T1000 (cell line): Measurements from ENCODE around the gene ADAMTS10.
A peak's percentile ranks its signal among the peaks of the same experiment; 100 is the strongest.
"Not testable (repeated sequence)": the region's sequence is repeated elsewhere in the genome, so short reads cannot be mapped to it uniquely, and the experiment has no call there.

Experiments used
- DNase-seq: peaks from one replicate; lab custom pipeline; 2025; ENCODE audit warnings: mixed read lengths; lab: John Stamatoyannopoulos, UW

ADAMTS10 gene

DNA sequence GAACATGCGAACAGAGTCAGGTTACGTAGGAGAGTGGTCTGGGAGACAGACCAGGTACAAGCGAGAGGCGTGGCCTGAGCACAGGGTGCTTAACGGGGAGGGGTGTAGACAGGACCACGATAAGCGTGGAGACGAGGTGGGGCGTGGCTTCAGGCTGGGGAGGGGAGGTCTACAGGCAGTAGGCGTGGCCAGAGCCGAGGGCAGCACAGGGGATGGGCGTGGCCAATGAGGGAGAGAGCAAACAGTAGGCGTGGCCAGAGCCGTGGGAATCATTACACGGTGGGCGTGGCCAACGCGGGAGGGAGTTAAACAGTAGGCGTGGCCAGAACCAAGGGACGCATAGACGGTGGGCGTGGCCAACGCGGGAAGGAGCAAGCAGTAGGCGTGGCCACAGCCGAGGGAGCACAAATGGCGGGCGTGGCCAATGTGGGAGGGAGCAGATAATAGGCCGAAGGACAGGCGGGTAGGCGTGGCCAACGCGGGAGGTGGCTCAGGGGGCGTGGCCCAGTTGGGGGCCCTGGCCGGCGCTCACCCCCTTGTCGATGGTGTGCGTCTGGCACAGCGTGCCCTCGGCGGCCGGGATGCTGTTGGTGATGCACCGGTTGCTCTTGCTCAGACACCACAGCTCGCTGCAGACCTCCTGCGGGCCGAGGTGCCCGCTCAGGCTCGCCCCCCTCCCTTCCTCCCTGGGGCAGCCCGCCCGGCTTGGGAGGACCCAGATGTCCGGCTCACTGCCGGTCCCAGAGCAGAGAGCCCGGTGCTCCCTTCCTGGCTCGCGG is 18.1 kb downstream of the ADAMTS10 start:
- DNase-seq: peak; percentile 93

DNA sequence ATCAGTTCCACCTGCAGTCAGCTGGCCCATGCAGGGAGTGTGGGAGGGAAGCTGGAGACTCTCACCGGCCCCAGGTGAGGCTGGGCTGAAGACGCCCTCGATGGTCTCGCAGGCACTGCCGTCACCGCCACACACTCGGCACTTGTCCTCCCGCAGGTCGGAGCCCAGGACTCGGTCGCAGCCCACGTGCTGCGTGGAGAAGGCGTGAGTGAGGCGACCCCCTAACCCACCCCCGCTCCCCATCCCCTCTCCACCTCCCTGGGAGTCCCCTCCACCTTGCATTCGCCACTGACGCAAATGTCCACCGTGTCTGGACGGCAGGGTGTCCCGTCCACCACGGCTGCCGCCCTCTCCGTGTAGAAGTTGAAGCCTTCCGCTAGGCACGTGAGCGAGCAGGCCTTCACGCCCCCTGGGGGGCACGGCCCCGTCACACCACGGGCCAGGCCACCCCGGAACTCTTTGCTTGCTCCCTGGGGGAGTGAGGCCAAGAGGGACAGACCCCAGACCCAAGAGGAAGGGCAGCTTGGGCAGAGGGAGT is 21.3 kb downstream of the ADAMTS10 start:
- no peak for DNase-seq

DNA sequence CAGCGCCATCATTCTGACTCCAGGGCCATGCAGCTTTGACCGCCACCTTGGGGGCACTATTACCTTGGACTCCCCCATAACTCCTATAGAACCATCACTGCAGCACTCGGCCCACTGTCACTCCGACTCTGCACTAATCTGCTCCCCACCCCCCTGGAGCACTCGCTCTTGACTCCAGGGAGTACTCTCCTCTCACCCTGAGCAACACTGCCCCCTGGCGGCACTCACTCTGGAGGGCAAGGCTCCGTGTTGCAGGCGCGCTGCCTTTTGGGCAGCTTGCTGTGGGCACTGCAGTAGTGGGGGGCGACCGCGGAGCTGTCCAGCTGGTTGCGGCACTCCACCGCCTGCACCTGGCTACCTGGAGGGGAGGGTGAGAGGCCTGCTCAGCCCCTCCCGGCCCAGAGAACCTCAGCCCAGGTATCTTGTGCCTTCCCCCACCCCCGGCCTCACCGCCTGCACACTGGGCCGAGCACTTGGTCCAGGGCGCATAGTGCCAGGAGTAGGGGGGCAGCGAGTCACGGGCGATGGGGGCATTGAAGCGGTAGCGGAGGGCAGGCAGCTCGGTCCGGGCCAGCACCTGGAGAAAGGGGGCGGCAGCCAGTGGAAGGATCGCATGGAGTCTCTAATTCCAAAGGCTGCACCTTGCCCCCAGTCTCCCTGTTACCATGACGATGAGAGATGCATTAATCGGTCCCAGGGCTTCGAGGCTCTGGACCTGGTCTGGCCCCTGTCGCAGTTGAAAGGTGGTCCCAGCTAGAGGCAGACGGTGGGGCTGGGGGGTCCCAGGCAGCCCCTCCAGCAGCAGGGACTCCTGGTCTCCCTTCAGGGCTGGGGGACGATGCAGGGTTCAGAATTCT is 24.4 kb downstream of the ADAMTS10 start:
- no peak for DNase-seq

DNA sequence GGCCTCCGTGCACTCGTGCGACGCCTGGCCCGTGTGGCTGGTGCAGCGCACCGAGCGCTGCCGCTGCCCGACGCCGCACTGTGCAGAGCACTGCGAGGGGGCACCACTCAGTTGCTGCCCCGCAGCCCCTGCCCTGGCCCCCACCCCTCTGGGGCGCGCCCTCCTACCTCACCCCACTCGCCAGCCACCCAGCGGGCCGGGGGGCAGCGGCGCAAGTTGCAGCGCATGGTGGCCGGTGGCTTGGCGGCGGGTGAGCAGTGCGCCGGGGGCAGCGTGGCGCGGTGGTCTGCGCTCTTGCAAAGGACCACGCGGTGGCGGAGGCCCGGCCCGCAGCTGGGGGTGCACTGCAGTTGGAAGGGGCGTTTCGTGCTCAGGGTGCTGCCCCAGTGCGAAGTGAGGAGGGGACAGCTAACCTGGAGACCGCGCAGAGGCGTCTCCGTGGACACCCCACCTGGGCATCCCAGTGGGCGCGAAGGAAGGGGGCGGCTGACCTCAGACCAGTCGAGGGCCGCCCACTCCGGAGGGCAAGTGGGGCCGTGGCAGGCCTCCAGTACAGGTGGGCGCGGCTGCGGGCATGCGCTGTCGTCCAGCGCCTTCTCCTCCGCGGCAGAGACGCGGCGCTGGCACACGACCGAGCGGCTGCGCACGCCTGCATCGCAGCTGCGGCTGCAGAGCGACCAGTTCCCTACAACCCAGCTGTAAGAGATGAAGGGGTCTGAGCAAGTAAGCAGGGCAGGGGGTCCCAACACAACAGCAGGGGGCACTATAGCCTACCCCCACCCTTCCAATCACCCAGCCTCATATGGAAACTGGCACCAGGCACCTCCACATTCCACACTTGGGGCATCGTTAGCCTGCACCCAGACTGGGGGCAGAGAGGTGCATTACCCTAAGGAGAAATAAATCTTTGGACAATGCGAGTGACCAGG is 25.3 kb downstream of the ADAMTS10 start:
- DNase-seq: no peak

DNA sequence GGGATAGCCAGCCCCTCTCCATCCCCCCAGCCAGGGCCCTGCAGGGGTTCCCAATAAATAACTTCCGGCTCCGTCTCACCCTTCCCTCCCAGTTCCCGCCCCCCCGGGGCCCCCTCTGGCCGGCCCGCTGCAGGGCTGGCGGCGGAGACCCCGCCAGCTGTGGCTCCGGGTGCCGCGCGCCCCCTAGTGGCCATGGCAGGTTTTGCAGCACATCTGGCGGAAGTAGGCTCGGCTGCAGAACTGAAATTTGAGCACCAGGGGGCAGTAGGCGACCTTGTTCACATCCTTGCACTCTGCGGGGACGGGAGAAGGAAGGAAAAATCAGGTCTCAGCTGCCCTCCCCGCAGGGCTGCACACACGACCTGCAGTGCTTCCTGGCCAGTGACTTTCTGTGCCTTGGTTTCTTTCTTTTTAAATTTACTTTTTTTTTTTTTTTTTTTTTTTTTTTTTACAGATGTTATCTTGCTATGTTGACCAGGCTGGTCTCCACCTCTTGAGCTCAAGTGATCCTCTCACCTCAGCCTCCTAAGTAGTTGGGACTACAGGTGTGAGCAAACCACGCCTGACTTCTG is 29.7 kb downstream of the ADAMTS10 start:
- DNase-seq: peak; percentile 49

DNA sequence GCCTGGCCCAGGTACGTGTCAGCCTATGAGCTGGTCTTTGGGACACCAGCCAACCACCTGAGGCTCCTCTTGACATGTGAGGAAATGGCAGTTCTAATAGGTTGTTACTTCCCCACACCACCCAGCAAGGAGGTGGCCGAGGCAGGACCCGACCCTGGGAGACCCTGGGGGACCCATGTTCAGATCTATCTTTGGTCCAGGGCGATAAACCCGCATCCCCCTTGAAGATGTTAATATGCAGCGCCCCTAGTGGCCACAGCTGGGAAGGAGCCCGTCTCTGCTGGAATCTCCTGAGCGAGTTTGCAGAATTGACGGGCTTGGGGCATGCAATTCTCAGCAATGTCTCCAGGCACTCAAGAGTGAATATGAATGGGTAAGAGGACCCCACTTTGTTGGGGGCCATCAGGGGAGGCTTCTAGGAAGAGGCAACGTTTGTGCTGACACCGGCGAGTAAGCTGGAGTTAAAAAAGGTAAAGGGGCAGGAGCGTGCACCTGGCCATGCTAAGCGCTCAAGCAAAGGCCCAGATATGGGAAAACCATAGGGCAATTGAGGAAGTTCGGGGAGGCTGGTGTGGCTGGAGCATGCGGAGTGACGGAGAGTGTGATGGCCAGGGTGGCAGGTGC is 31.8 kb downstream of the ADAMTS10 start:
- DNase-seq: peak; percentile 13

DNA sequence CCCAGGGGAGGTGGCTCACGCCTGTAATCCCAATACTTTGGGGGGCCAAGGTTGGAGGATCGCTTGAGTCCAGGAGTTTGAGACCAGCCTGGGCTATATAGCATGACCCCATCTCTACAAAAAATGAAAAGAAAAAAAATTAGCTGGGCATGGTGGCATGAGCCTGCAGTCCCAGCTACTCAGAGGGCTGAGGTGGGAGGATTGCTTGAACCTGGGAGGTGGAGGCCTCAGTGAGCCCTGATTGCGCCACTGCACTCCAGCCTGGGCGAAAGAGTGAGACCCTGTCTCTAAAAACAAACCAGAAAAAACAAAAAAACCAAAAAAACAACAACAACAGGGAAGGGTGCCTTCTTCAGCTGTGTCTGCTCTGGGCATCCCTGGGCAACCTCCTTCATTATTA is 32.8 kb downstream of the ADAMTS10 start:
- no peak for DNase-seq

DNA sequence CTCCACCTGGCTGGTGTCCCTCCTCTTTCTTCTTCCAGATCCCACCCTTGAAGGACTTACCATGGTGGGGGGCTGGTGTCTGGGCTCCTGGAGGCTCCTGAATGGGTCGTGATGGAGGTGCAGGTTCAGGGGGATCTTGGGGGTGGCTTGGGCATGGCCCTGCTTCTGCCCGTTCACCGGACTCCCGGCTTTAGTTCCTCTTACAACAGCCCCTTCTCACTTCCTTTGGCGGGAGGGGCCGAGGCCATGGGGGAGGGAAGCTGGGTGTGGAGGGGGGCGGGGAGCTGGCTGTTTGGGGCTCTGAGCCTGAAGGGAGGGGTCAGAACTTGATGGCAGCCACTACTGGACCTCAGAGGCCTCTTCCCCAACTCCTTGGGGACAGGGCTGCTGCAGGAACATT is 33.3 kb downstream of the ADAMTS10 start, which contains the start of gene MYO1F:
Gene MYO1F (minus strand): TSS at position 196 of the 400 bp plus-strand sequence. CDS start 133 bp downstream, at position 63.
- DNase-seq: no peak

DNA sequence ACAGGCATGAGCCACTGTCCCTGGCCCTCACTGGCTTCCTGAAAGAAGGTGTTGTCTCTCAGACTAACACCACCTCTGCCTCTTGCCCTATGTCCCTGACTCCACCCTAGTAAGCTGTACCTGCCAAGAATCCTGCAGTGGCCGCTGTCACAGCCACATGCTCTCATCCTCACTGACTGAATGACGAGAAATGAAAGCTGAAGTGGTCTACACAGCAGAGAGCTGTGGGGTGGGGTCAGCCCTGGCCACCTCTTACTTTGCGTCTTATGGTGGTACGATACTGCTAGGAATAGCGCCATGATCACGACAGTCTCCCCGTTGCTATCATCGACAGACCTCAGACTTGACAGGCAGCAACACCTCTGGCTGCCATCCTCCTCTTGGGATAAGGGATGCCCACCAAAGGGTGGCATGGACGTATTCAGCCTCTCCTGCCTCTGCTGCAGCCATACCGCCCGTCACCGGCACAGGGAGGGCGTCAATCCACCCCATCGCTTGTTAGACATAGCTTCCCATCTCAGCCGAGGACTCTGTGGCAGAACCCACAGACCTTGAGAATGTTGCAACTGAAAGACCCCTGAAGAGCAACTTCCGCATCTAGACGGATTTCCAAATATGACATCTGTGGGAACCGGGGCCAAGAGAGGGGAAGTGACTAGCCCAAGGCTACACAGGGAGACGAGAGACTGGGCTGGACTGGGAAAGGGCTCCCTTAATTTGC is 34.1 kb downstream of the ADAMTS10 start:
- DNase-seq: no peak

DNA sequence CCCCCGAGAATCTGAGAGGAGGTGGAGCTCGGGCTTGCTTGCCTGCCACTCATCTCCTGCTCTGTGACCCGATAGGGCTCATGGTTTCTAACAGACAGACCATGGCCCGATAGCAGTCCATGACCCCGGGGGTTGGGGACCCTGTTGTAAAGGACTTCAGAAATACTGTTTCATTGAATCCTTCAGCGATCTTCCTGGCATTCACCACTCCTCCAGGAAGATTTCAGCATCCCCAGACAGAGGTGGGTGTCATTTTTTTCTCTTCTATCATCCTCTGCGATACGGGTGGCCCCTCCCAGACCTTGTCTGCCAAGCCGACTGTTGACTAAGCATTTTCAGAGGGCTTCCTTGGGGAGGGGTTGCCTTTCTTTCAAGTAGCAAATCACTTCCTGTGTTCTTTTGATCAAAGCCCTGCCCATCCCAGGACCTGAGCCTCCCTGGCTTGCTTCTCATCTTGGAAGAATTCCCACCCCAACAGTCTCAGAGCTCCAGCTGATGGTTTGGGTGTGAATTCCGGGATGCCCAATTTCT is 35.0 kb downstream of the ADAMTS10 start:
- no peak for DNase-seq

DNA sequence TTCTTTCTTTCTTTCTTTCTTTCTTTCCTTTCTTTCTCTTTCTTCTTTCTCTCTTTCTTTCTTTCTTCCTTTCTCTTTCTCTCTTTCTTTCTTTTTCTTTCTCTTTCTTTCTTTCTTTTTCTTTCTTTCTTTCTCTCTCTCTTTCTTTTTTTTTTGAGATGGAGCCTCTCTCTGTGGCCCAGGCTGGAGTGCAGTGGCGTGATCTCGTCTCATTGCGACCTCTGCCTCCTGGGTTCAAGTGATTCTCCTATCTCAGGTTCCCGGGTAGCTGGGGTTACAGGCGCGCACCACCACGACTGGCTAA is 35.9 kb downstream of the ADAMTS10 start:
- DNase-seq: not testable (repeated sequence)

DNA sequence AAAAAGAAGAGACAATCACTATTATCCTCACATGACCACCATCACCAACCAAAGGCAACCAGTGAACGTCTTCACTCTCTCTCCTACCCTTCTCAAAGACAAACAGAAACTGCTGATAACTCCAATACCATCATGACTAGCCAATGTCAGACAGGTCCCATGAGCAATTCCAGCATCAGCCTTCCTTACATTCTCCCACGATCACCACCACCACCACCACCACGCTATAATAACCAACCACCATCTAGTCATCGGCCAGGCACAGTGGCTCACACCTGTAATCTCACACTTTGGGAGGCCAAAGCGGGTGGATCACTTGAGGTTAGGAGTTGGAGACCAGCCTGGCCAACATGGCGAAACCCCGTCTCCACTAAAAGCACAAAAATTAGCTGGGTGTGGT is 37.2 kb downstream of the ADAMTS10 start:
- no peak for DNase-seq

DNA sequence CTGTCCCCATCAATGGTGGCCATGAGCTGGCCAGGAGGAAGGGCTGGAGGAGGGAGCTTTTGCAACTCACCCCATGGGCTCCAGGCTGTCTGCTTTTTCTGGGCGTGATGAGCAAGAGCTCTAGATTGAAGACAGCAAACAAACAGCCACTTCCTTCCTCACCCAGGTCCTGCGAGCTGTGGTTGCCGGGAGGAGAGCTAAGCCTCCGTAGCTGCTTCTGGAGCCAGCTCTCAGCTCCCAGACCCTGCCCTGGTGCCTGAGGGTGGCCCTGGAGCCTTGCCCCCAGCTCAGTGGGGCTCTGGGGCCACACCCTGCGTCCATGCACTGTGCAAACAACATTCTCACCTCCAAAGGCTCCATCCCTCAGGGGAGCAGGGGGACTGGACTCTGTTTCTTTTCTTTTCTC is 39.5 kb downstream of the ADAMTS10 start:
- peak; percentile 15 for DNase-seq

DNA sequence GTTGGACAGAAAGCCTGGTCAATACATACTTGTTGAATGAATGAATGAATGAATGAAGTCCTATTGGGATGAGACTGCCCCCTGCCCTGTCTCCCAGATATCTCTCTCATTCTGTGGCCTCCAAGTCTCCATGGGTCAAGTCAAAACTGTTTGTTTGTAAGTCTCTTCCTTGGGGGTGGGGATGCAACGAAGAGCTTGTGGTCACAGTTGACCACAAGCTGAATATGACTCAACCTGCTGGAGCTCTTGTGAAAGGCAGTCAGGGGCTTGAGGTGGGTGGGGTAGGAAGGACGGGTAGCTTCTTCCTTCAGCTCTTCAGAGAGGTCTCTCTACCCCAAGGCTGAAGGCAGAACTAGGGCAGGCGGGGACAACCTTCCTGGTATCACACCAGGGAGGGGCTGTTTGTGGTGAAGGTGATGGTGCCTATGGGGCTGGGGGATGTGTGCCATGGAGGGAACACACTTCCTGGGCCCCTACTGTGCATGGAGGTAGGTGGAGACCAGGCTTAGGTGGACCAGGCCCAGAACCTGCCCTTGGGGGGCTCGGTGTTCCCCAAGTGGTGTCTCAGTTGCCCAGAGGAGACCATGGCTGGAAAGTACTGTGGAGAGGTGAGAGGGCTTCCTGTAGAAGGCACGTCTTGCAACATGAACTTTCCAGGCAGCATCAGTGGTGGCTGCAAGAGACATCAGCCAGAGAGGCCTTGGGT is 41.3 kb downstream of the ADAMTS10 start:
- DNase-seq: peak; percentile 10

DNA sequence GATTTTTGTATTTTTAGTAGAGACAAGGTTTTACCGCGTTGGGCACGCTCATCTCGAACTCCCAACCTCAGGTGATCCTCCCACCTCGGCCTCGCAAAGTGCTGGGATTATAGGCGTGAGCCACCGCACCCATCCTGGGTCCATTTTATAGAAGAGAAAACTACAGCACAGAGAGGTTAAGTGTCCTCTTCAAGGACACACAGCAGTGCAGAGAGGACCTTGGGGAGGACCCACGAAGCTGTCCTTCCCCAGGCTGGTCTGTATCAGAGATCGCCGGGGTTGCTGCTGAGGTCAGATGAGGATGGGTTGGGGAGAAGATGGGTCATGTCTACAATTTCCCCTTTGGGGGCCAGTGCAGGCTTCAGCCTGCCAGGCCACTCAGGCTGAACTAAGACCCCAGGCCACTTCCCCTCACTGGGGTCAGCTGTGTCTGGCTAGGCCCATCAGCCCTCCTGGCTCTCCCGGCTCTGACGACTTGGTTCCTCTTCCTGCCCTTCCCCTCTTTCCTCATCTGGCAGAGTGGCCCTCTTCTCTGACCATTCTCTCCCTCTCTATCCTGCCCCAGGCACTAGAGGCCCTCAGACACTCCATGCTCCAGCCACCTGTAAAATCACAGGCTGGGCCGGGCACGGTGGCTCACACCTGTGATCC is 42.9 kb downstream of the ADAMTS10 start:
- DNase-seq: no peak

DNA sequence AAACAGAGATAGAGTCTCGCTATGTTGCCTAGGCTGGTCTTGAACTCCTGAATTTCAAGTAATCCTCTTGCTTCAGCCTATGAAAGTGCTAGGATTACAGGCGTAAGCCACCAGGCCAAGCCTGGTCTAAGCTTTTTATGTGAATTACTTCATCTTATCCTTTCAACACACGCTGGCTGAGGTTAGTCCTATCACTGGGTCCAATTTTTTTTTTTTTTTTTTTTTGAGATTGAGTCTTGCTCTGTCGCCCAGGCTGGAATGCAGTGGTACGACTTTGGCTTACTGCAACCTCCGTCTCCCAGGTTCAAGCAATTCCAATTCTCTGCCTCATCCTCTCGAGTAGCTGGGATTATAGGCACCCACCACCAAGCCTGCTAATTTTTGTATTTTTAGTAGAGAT is 43.7 kb downstream of the ADAMTS10 start:
- no peak for DNase-seq

DNA sequence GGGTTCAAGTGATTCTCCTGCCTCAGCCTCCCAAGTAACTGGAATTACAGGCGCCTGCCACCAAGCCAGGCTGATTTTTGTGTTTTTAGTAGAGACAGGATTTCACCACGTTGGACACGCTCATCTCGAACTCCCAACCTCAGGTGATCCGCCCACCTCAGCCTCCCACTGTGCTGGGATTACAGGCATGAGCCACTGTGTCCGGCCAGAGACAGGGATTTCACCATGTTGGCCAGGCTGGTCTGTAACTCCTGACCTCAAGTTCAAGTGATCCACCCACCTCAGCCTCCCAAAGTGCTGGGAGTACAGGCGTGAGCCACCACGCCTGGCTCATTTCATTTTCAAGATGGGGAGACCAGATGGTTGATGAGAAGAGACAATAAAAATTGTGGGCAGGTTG is 45.6 kb downstream of the ADAMTS10 start:
- not testable (repeated sequence) for DNase-seq

DNA sequence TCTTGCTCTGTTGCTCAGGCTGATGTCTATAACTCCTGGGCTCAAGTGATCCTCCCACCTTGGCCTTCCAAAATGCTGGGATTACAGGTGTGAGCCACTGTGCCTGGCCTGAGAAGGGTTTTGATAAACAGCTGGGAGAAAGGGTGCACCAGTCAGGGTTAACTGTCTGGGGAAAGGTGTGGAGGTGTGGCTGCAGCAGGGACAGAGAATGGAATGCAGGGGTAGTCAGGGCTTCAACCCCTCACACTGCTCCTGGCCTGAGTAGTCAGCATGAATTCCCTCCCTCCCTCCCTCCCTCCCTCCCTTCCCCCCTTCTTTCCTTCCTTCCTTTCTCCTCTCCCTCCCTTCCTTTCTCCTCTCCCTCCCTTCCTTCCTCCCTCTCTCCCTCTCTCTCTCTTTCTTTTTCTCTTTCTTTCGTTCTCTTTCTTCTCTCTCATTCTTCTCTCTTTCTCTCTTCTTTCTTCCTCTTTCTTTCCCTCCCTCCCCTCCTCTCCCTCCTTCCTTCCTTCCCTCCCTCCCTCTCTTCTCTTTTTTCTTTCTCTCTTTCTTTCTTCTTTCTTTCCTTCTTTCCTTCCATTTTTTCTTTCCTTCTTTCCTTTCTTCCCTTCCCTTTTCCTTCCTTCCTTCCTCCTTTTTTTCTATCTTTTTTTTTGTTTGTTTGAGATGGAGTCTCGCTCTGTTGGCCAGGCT is 49.3 kb downstream of the ADAMTS10 start:
- no peak for DNase-seq
